Measurements from ENCODE around the gene SLC35F6. TPM values are rescaled to one million over a fixed set of nuclear protein-coding genes. Genes with fewer than 3 reads are reported as not detected.

Gene SLC35F6
- total and polyA plus RNA-seq, 2 donors (not counting 1 experiment from before 2014, with no cell fraction given) = 35.2 to 61.4 TPM

GRCh38 chr2:26769089-26769761 is 5.1 kb downstream of the SLC35F6 start:
- peak; percentile 56 to 60 for DNase-seq (ENCODE audit: low read depth in 2 of 2)
- H3K9ac ChIP-seq (ENCODE audit: insufficient read depth, low read length) = no peak overlapping the region
- no peak overlapping the region for H3K4me3 ChIP-seq (replicated peaks in 1 of 4; ENCODE audit: control extremely low read depth in 1 of 4, insufficient read depth in 1 of 4, low read depth in 3 of 4, low read length in 4 of 4)
- H3K27me3 ChIP-seq (ENCODE audit: control insufficient read depth, insufficient read depth, low read length) = no peaks in the 10 kb centered on the region
- H3K4me1 ChIP-seq (ENCODE audit: control insufficient read depth, extremely low read depth, insufficient read depth, low read length) = peaks cover 26% of the 10 kb centered on the region
- H3K79me2 ChIP-seq (ENCODE audit: control insufficient read depth, insufficient read depth, low read length) = peaks cover 71% of the 10 kb centered on the region
- H4K20me1 ChIP-seq (ENCODE audit: control insufficient read depth, extremely low read depth, insufficient read depth, low read length) = no peaks in the 10 kb centered on the region
- H3K9me3 ChIP-seq (ENCODE audit: control insufficient read depth, insufficient read depth, low read depth, low read length) = no peaks in the 10 kb centered on the region
- H3K4me2 ChIP-seq (ENCODE audit: extremely low read depth, insufficient read depth, low read length) = no peak overlapping the region
- TF ChIP-seq EZH2 (IDR thresholded peaks at IDR 0.05; ENCODE audit: low read length, missing control alignments) (no peak), CTCF (conservative IDR thresholded peaks at IDR 0.05 in 1 of 2, IDR thresholded peaks at IDR 0.05 in 1 of 2; ENCODE audit: low read depth in 1 of 2, low read length in 2 of 2) (no peak)
- no peak overlapping the region for H2AFZ ChIP-seq (ENCODE audit: low read length)
- H3K27ac ChIP-seq (ENCODE audit: insufficient read depth, low read length) = no peak overlapping the region
- H3K36me3 ChIP-seq (ENCODE audit: control insufficient read depth, insufficient read depth, low read length) = peaks cover 7% of the 10 kb centered on the region

DNA sequence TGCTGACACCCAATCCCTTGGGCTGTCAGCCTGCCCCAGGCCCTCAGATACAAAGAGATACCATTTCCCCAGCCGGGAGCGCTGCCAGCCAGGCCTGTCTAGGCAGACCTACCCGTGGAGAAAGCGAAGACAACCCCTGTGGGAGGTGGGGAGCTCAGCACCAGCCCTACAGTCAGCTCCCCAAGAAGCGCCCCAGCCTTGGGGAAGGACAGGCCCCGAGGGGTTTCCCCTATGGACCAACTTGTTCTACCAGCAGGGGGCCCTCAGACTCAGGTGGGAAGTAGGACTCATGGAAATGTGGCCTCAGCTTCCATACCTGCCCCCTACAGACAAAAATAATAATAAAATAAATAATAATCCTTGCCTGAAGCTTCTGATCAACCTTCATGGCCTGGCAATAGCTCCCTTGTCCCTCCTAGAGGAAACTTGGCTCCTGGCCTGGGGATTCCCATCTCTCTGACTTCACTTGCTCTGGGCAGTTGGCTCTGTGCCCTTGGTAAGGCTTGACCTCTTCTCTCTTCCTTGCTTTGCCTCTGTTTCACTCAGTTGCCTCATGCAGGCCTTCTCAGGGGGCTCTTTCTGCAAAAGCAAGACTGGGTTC is 7.0 kb downstream of the SLC35F6 start:
- H3K27me3 ChIP-seq (ENCODE audit: control insufficient read depth, insufficient read depth, low read length) = no peaks in the 10 kb centered on the region
- no peak overlapping the region for H3K9ac ChIP-seq (ENCODE audit: insufficient read depth, low read length)
- H3K4me3 ChIP-seq (replicated peaks in 1 of 4; ENCODE audit: control extremely low read depth in 1 of 4, insufficient read depth in 1 of 4, low read depth in 3 of 4, low read length in 4 of 4) = no peak overlapping the region
- H3K4me1 ChIP-seq (ENCODE audit: control insufficient read depth, extremely low read depth, insufficient read depth, low read length) = peaks cover 20% of the 10 kb centered on the region
- no peaks in the 10 kb centered on the region for H3K9me3 ChIP-seq (ENCODE audit: control insufficient read depth, insufficient read depth, low read depth, low read length)
- no peaks in the 10 kb centered on the region for H4K20me1 ChIP-seq (ENCODE audit: control insufficient read depth, extremely low read depth, insufficient read depth, low read length)
- H3K27ac ChIP-seq (ENCODE audit: insufficient read depth, low read length) = peak overlapping the region; percentile 35
- H3K36me3 ChIP-seq (ENCODE audit: control insufficient read depth, insufficient read depth, low read length) = peaks cover 24% of the 10 kb centered on the region
- no peak overlapping the region for H2AFZ ChIP-seq (ENCODE audit: low read length)
- DNase-seq (ENCODE audit: low read depth in 2 of 2) = peak; percentile 65 to 94
- TF ChIP-seq CTCF (conservative IDR thresholded peaks at IDR 0.05 in 1 of 2, IDR thresholded peaks at IDR 0.05 in 1 of 2; ENCODE audit: low read depth in 1 of 2, low read length in 2 of 2) (peak; percentile 29 to 48), EZH2 (IDR thresholded peaks at IDR 0.05; ENCODE audit: low read length, missing control alignments) (no peak)
- peaks cover 65% of the 10 kb centered on the region for H3K79me2 ChIP-seq (ENCODE audit: control insufficient read depth, insufficient read depth, low read length)
- H3K4me2 ChIP-seq (ENCODE audit: extremely low read depth, insufficient read depth, low read length) = no peak overlapping the region

DNA sequence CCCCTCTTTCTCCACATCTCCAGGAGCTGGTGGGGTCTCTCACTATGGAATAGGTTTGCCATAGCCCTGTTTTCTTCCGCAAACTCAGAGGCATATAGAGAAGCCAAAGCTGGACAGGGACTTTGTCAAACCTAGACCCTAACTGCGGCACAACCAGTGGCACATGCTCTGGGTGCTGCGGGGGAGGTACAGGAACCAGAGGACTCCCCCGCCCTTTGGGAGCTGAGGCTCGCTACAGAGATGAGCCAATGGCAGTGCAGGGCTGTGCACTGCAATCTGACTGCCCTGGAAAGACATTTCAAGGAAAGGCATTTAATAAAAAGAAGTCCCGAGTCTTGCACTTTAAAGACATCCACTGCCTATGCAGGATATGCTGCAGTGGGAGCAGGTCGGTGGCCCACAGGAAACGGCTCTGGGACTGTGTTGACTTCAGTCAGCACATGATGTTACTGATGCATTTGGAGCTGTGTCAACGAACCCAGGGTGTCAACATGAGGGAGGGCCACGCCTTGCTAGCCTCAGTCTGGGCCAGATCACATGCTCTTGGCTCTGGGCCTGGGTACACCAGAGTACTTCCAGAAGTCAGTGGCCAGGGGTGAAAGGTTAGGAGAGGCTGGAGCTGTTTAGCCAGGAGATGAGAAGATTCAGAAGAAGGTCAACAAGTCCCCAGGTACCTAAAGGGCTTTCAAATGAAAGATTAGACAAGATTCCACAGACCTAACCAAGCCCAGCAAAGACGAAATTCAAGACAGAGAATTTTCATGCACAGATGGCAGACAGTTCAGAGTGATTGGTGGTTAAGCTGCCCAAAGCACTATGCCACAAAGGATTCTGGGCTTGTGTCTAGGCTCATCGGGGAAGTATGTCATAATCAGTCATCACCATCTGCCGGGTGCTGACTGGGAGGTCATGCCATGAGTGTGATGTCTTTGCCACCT is 8.2 kb downstream of the SLC35F6 start:
- H3K4me3 ChIP-seq (replicated peaks in 1 of 4; ENCODE audit: control extremely low read depth in 1 of 4, insufficient read depth in 1 of 4, low read depth in 3 of 4, low read length in 4 of 4) = no peak overlapping the region
- H3K9ac ChIP-seq (ENCODE audit: insufficient read depth, low read length) = no peak overlapping the region
- no peaks in the 10 kb centered on the region for H4K20me1 ChIP-seq (ENCODE audit: control insufficient read depth, extremely low read depth, insufficient read depth, low read length)
- peaks cover 20% of the 10 kb centered on the region for H3K4me1 ChIP-seq (ENCODE audit: control insufficient read depth, extremely low read depth, insufficient read depth, low read length)
- peaks cover 24% of the 10 kb centered on the region for H3K36me3 ChIP-seq (ENCODE audit: control insufficient read depth, insufficient read depth, low read length)
- peak; percentile 24 to 98 for DNase-seq (ENCODE audit: low read depth in 2 of 2)
- no peaks in the 10 kb centered on the region for H3K27me3 ChIP-seq (ENCODE audit: control insufficient read depth, insufficient read depth, low read length)
- H3K79me2 ChIP-seq (ENCODE audit: control insufficient read depth, insufficient read depth, low read length) = peaks cover 54% of the 10 kb centered on the region
- peak overlapping the region; percentile 37 for H3K27ac ChIP-seq (ENCODE audit: insufficient read depth, low read length)
- no peak overlapping the region for H2AFZ ChIP-seq (ENCODE audit: low read length)
- TF ChIP-seq EZH2 (IDR thresholded peaks at IDR 0.05; ENCODE audit: low read length, missing control alignments) (no peak), CTCF (conservative IDR thresholded peaks at IDR 0.05 in 1 of 2, IDR thresholded peaks at IDR 0.05 in 1 of 2; ENCODE audit: low read depth in 1 of 2, low read length in 2 of 2) (no peak)
- no peaks in the 10 kb centered on the region for H3K9me3 ChIP-seq (ENCODE audit: control insufficient read depth, insufficient read depth, low read depth, low read length)
- H3K4me2 ChIP-seq (ENCODE audit: extremely low read depth, insufficient read depth, low read length) = peak overlapping the region; percentile 32

Data from fibroblast of lung (primary cell).